HL-60/S4 (cell line): ENCODE results near the gene CDH5.
"Not testable (repeated sequence)": the region's sequence is repeated elsewhere in the genome, so short reads cannot be mapped to it uniquely, and the experiment has no call there.

Source experiments
- in situ Hi-C: fragments of 300-500 bp; cut with MboI; formaldehyde crosslinking; loops from 2 replicates; pipeline ENCODE4 v1.14.3; 2022; ENCODE audit warnings: low sequenced_read_pairs

The CDH5 gene

GRCh38 chr16:66366433-66367299 is at the start of gene CDH5:
Gene CDH5, plus strand, starts transcription at chr16:66366691. Its CDS starts 12,647 bp downstream, at chr16:66379338.
- in situ Hi-C loops, result no loop called here

- in situ Hi-C loops, result no loop called here
These were observed 48.0 kb upstream of the CDH5 start for GRCh38 chr16:66318505-66318904.

- in situ Hi-C loops, result no loop called here
These were observed 45.7 kb upstream of the CDH5 start for GRCh38 chr16:66320774-66321173.

- in situ Hi-C loops, result no loop called here
These were observed 44.3 kb upstream of the CDH5 start for GRCh38 chr16:66322174-66322573.

GRCh38 chr16:66324815-66325515 is 41.5 kb upstream of the CDH5 start:
- in situ Hi-C loops, result no loop called here

- in situ Hi-C loops, result no loop called here
These were observed 40.6 kb upstream of the CDH5 start for GRCh38 chr16:66325717-66326376.

GRCh38 chr16:66326991-66327513 is 39.4 kb upstream of the CDH5 start:
- in situ Hi-C loops, result no loop called here

GRCh38 chr16:66328282-66328681 is 38.2 kb upstream of the CDH5 start:
- in situ Hi-C loops, result no loop called here

GRCh38 chr16:66331464-66331863 is 35.0 kb upstream of the CDH5 start:
- in situ Hi-C loops, result not testable (repeated sequence)

- in situ Hi-C loops, result no loop called here
These were observed 33.6 kb upstream of the CDH5 start for GRCh38 chr16:66332634-66333610.

GRCh38 chr16:66334853-66335574 is 31.5 kb upstream of the CDH5 start:
- in situ Hi-C loops, result no loop called here

- in situ Hi-C loops, result no loop called here
These were observed 30.7 kb upstream of the CDH5 start for GRCh38 chr16:66335704-66336329.

- in situ Hi-C loops, result no loop called here
These were observed 28.9 kb upstream of the CDH5 start for GRCh38 chr16:66337463-66338188.

GRCh38 chr16:66342294-66342900 is 24.1 kb upstream of the CDH5 start:
- in situ Hi-C loops, result no loop called here

GRCh38 chr16:66344533-66345145 is 21.9 kb upstream of the CDH5 start:
- in situ Hi-C loops, result no loop called here

- in situ Hi-C loops, result no loop called here
These were observed 20.3 kb upstream of the CDH5 start for GRCh38 chr16:66346221-66346620.

- in situ Hi-C loops, result no loop called here
These were observed 14.2 kb upstream of the CDH5 start for GRCh38 chr16:66352304-66352703.

- in situ Hi-C loops, result no loop called here
These were observed 13.4 kb upstream of the CDH5 start for GRCh38 chr16:66353055-66353454.
